Keratinocyte (primary cell): ENCODE results near the gene PLEKHA1. TPM values are rescaled to one million over a fixed set of nuclear protein-coding genes. Genes with fewer than 3 reads are reported as not detected.

Experiments
- DNase-seq: peaks from one replicate; pipeline ENCODE4 v3.0.0-alpha.2; 2011; ENCODE audit warnings: low read depth, missing footprints, low spot score
- FAIRE-seq: peaks from 2 replicates; lab custom pipeline; 2011; peaks lifted over from hg19 to GRCh38; lab: Jason Lieb, UNC
- H2AFZ ChIP-seq: 2 replicates; pipeline ENCODE4 v1.6.0; 2012; ENCODE audit warnings: low read length, control low read depth, inconsistent platforms; ENCODE audit not compliant: control insufficient read depth
- H3K27ac ChIP-seq: 2 replicates; pipeline ENCODE4 v1.5.1; 2011; ENCODE audit warnings: low read length; ENCODE audit not compliant: control insufficient read depth, insufficient read depth
- H3K27me3 ChIP-seq: 3 replicates; pipeline ENCODE4 v1.6.0; 2011; ENCODE audit warnings: low read length; ENCODE audit not compliant: control insufficient read depth, insufficient read depth; ENCODE audit errors: extremely low read depth
- H3K36me3 ChIP-seq, 2 experiments: 2 replicates in 1 of 2; 3 replicates in 1 of 2; pipeline ENCODE4 v1.5.1; 2011; ENCODE audit warnings: low read length in 2 of 2, mild to moderate bottlenecking in 1 of 2; ENCODE audit not compliant: control insufficient read depth in 2 of 2, insufficient read depth in 2 of 2; ENCODE audit errors: extremely low read depth in 1 of 2
- H3K4me1 ChIP-seq: 3 replicates; pipeline ENCODE4 v1.5.1; 2011; ENCODE audit warnings: low read length; ENCODE audit not compliant: control insufficient read depth, insufficient read depth; ENCODE audit errors: extremely low read depth
- H3K4me2 ChIP-seq: 3 replicates; pipeline ENCODE4 v1.6.0; 2011; ENCODE audit warnings: low read depth, low read length; ENCODE audit not compliant: control insufficient read depth, insufficient read depth; ENCODE audit errors: extremely low read depth
- H3K4me3 ChIP-seq, 3 experiments: fragments of 200-600 bp in 1 of 3; sonication (generic) in 1 of 3; 2 replicates in 2 of 3; 3 replicates in 1 of 3; pipeline ENCODE4 v1.5.1; 2011 to 2016; ENCODE audit warnings: low read length in 3 of 3, mild to moderate bottlenecking in 3 of 3, control low read depth in 2 of 3, inconsistent platforms in 1 of 3, low read depth in 1 of 3, mixed read lengths in 1 of 3, mixed run types in 1 of 3, moderate library complexity in 1 of 3; ENCODE audit not compliant: control insufficient read depth in 2 of 3, insufficient read depth in 2 of 3; ENCODE audit errors: extremely low read depth in 1 of 3
- H3K79me2 ChIP-seq: 2 replicates; pipeline ENCODE4 v1.6.0; 2012; ENCODE audit warnings: low read length; ENCODE audit not compliant: control insufficient read depth, insufficient read depth
- H3K9ac ChIP-seq: 3 replicates; pipeline ENCODE4 v1.6.0; 2011; ENCODE audit warnings: low read length; ENCODE audit not compliant: control insufficient read depth, insufficient read depth; ENCODE audit errors: extremely low read depth
- H3K9me1 ChIP-seq: 3 replicates; pipeline ENCODE4 v1.6.0; 2011; ENCODE audit warnings: low read length; ENCODE audit not compliant: control insufficient read depth, insufficient read depth; ENCODE audit errors: extremely low read depth
- H3K9me3 ChIP-seq: 2 replicates; pipeline ENCODE4 v1.5.1; 2012; ENCODE audit warnings: low read depth, low read length; ENCODE audit not compliant: control insufficient read depth
- H4K20me1 ChIP-seq: 3 replicates; pipeline ENCODE4 v1.6.0; 2011; ENCODE audit warnings: low read length; ENCODE audit not compliant: control insufficient read depth, insufficient read depth; ENCODE audit errors: extremely low read depth
- CTCF ChIP-seq, 3 experiments: IDR thresholded peaks in 1 of 3; conservative IDR thresholded peaks in 1 of 3; optimal IDR thresholded peaks in 1 of 3; 2 replicates in 2 of 3; 3 replicates in 1 of 3; pipeline versions ENCODE3 to v1.5.1; 2011; ENCODE audit warnings: low read length in 3 of 3, mild to moderate bottlenecking in 3 of 3, moderate library complexity in 2 of 3, control low read depth in 1 of 3, inconsistent platforms in 1 of 3; ENCODE audit not compliant: insufficient read depth in 2 of 3; ENCODE audit errors: extremely low read depth in 1 of 3
- EZH2 ChIP-seq: IDR thresholded peaks from one replicate; pipeline ENCODE4 v1.6.1; 2012; ENCODE audit warnings: inconsistent platforms, mild to moderate bottlenecking, low read length, moderate library complexity
- dilution Hi-C: fragments of 300-500 bp; cut with MboI; formaldehyde crosslinking; loops from one replicate; pipeline ENCODE4 v1.7.0; 2020; ENCODE audit warnings: low sequenced_read_pairs; ENCODE audit not compliant: extremely low pct_ligation_motif_present
- polyA plus RNA-seq, 5 experiments: library from polyadenylated mRNA; depleted of rRNA in 3 of 5; stranded (reverse) in 3 of 5; stranded (forward) in 1 of 5; unstranded in 1 of 5; fragments of >200 nt; gene quantifications; 1 replicate in 1 of 5; 2 replicates in 3 of 5; 3 replicates in 1 of 5; pipeline versions ENCODE4 v1.2.1 to v1.2.3, GENCODE V29; 2011 to 2012; ENCODE audit warnings: missing spikeins in 2 of 5, low read depth in 1 of 5, low replicate concordance in 1 of 5

Gene PLEKHA1
- polyA plus RNA-seq, 1 donor (not counting 4 experiments of a cell fraction or from before 2014, with no cell fraction given): 66.7 TPM

GRCh38 chr10:122445904-122446303, 71.4 kb downstream of the PLEKHA1 start:
- Histone ChIP-seq H3K27me3 (no peaks in the 10 kb centered on the region), H3K9ac (no peak overlapping the region), H4K20me1 (no peaks in the 10 kb centered on the region), H3K4me1 (peaks cover 3% of the 10 kb centered on the region), H3K79me2 (no peaks in the 10 kb centered on the region), H3K9me3 (no peaks in the 10 kb centered on the region), H3K27ac (no peak overlapping the region), H3K4me2 (no peak overlapping the region), H2AFZ (no peak overlapping the region), H3K9me1 (no peaks in the 10 kb centered on the region), H3K36me3 (no peaks in the 10 kb centered on the region), H3K4me3 (no peak overlapping the region)
- TF ChIP-seq CTCF (optimal IDR thresholded peaks at IDR 0.05 in 1 of 3, IDR thresholded peaks at IDR 0.05 in 1 of 3, conservative IDR thresholded peaks at IDR 0.05 in 1 of 3; ENCODE audit: extremely low read depth in 1 of 3, insufficient read depth in 2 of 3, low read length in 3 of 3) (no peak), EZH2 (no peak)
- DNase-seq (no peak), FAIRE-seq (no peak)
- dilution Hi-C loops: no loop called here

- H3K36me3 ChIP-seq: no peaks in the 10 kb centered on the region
These were observed 72.3 kb downstream of the PLEKHA1 start for GRCh38 chr10:122446668-122447423.

More at GRCh38 chr10:122446668-122447423, 72.3 kb downstream of the PLEKHA1 start:
- no peak overlapping the region for H3K9ac ChIP-seq
- DNase-seq (no peak), FAIRE-seq (no peak)
- H3K4me3 ChIP-seq: no peak overlapping the region
- no peaks in the 10 kb centered on the region for H3K79me2 ChIP-seq
- no peak overlapping the region for H3K27ac ChIP-seq
- dilution Hi-C loops: no loop called here
- no peak overlapping the region for H2AFZ ChIP-seq
- no peaks in the 10 kb centered on the region for H3K9me3 ChIP-seq
- H3K4me1 ChIP-seq: peaks cover 3% of the 10 kb centered on the region
- H3K27me3 ChIP-seq: no peaks in the 10 kb centered on the region
- TF ChIP-seq EZH2 (no peak), CTCF (optimal IDR thresholded peaks at IDR 0.05 in 1 of 3, IDR thresholded peaks at IDR 0.05 in 1 of 3, conservative IDR thresholded peaks at IDR 0.05 in 1 of 3; ENCODE audit: extremely low read depth in 1 of 3, insufficient read depth in 2 of 3, low read length in 3 of 3) (no peak)
- no peak overlapping the region for H3K4me2 ChIP-seq
- H4K20me1 ChIP-seq: no peaks in the 10 kb centered on the region
- no peaks in the 10 kb centered on the region for H3K9me1 ChIP-seq
